Central memory CD4-positive, alpha-beta T cell (primary cell): ENCODE data around the gene PKN1.
"Not testable (repeated sequence)": the region's sequence is repeated elsewhere in the genome, so short reads cannot be mapped to it uniquely, and the experiment has no call there.

Experiments used
- DNase-seq: peaks from one replicate; pipeline ENCODE4 v3.0.0; 2022

Gene PKN1

GRCh38 chr19:14433554-14434501, 722 bp downstream of the PKN1 start:
- DNase-seq: peak; percentile 54

- DNase-seq: no peak
Measured at GRCh38 chr19:14434543-14435319, 1.6 kb downstream of the PKN1 start.

GRCh38 chr19:14435320-14436050, 2.4 kb downstream of the PKN1 start:
- DNase-seq: no peak

GRCh38 chr19:14437578-14438140, 4.6 kb downstream of the PKN1 start:
- DNase-seq: no peak

GRCh38 chr19:14439014-14439413, 5.9 kb downstream of the PKN1 start:
- DNase-seq: no peak

GRCh38 chr19:14440049-14440448, 6.9 kb downstream of the PKN1 start:
- peak; percentile 75 for DNase-seq

- DNase-seq: no peak
Measured at GRCh38 chr19:14441041-14441938, 8.2 kb downstream of the PKN1 start.

- DNase-seq: no peak
Measured at GRCh38 chr19:14442891-14443631, 10.0 kb downstream of the PKN1 start.

GRCh38 chr19:14443632-14444216, 10.6 kb downstream of the PKN1 start:
- DNase-seq: no peak

- no peak for DNase-seq
Measured at GRCh38 chr19:14446336-14447036, 13.4 kb downstream of the PKN1 start.

- no peak for DNase-seq
Measured at GRCh38 chr19:14449321-14449720, 16.2 kb downstream of the PKN1 start.

GRCh38 chr19:14450168-14450874, 17.2 kb downstream of the PKN1 start:
- DNase-seq: peak; percentile 49

GRCh38 chr19:14450876-14451275, 17.8 kb downstream of the PKN1 start:
- DNase-seq: no peak

GRCh38 chr19:14452303-14452702, 19.2 kb downstream of the PKN1 start:
- DNase-seq: not testable (repeated sequence)

GRCh38 chr19:14459703-14460102, 26.6 kb downstream of the PKN1 start:
- no peak for DNase-seq

GRCh38 chr19:14460935-14461334, 27.8 kb downstream of the PKN1 start:
- no peak for DNase-seq

GRCh38 chr19:14462401-14462800, 29.3 kb downstream of the PKN1 start:
- not testable (repeated sequence) for DNase-seq

GRCh38 chr19:14463747-14464146, 30.6 kb downstream of the PKN1 start:
- no peak for DNase-seq

- DNase-seq: no peak
Measured at GRCh38 chr19:14467391-14467790, 34.3 kb downstream of the PKN1 start.
